Left lung (tissue), 10 donors: Measurements from ENCODE around the gene ATF4. TPM values are rescaled to one million over a fixed set of nuclear protein-coding genes. Genes with fewer than 3 reads are reported as not detected.

Experiments
- ATAC-seq: fragments of 200-7000 bp; cut with Tn5 transposase; one replicate; pipeline ENCODE4 v1.9.1; 2020; ENCODE audit warnings: moderate library complexity
- DNase-seq, 4 donors: peaks; one replicate each; pipeline ENCODE4 v3.0.0-alpha.2; 2013 to 2020
- H3K27ac ChIP-seq, 2 donors: fragments of 200-600 bp; sonication (generic) in 1 of 2; one replicate each; pipeline versions ENCODE4 v1.5.0 to v1.8.0; 2020 to 2021
- H3K27me3 ChIP-seq, 2 donors: fragments of 200-600 bp; sonication (generic) in 1 of 2; one replicate each; pipeline versions ENCODE4 v1.5.0 to v1.8.0; 2020 to 2021
- H3K36me3 ChIP-seq, 2 donors: fragments of 200-600 bp; sonication (generic) in 1 of 2; one replicate each; pipeline versions ENCODE4 v1.5.0 to v1.8.0; 2020 to 2021
- H3K4me1 ChIP-seq, 2 donors: fragments of 200-600 bp; one replicate each; pipeline ENCODE4 v1.8.0; 2021
- H3K4me3 ChIP-seq, 2 donors: fragments of 200-600 bp; sonication (generic) in 1 of 2; one replicate each; pipeline versions ENCODE4 v1.5.0 to v1.8.0; 2020 to 2021; ENCODE audit warnings: mild to moderate bottlenecking in 1 of 2
- H3K9me3 ChIP-seq, 2 donors: fragments of 200-600 bp; sonication (generic) in 1 of 2; one replicate each; pipeline versions ENCODE4 v1.5.0 to v1.8.0; 2020 to 2021
- CTCF ChIP-seq, 2 donors: fragments of 200-600 bp; sonication (generic) in 1 of 2; IDR thresholded peaks; one replicate each; pipeline versions ENCODE4 v1.5.0 to v1.8.0; 2021; ENCODE audit warnings: antibody characterized with exemption in 2 of 2
- intact Hi-C, 2 donors: fragments of 100-400 bp; cut with DNase I; formaldehyde crosslinking; loops; one replicate each; pipeline versions ENCODE4 v1.11.2 to v1.14.2; 2022
- polyA plus RNA-seq, 6 donors: library from polyadenylated mRNA; unstranded; fragments of 120-200 nt; gene quantifications; one replicate each; pipeline ENCODE4 v1.2.1, GENCODE V29; 2013; ENCODE audit not compliant: insufficient read length in 6 of 6
- total RNA-seq, 2 donors: library from RNA; stranded (reverse); fragmentation: NEBNext Ultra II Directional; extraction: Animal tissue kit (Norgen Biotek cat#: 25700); gene quantifications; one replicate each; pipeline ENCODE4 v1.2.1, GENCODE V29; 2021
- donor health status: DM: no; HTN: yes; CAD: no.
- donor health status: DM: no; HTN: no; CAD: no.

Gene ATF4
- total and polyA plus RNA-seq, 8 donors: 204 to 349 (median 309) TPM

GRCh38 chr22:39530692-39531331 lies 10.4 kb downstream of the ATF4 start:
- Histone ChIP-seq H3K27me3 (no peaks in the 10 kb centered on the region), H3K36me3 (peaks cover 0 to 31% of the 10 kb centered on the region in 2 donors), H3K27ac (peak overlapping the region in 1 of 2 donors; percentile 23), H3K4me1 (peaks cover 34 to 75% of the 10 kb centered on the region in 2 donors), H3K9me3 (no peaks in the 10 kb centered on the region), H3K4me3 (peak overlapping the region in 1 of 2 donors; percentile 86)
- DNase-seq (no peak), ATAC-seq (no peak)
- TF ChIP-seq CTCF (IDR thresholded peaks at IDR 0.05): no peak
- intact Hi-C loops: no loop called here

GRCh38 chr22:39532215-39533073 lies 12.1 kb downstream of the ATF4 start, which contains the start of gene RPS19BP1:
Gene RPS19BP1, minus strand, starts transcription at chr22:39532748. Its CDS starts 10 bp downstream, at chr22:39532738.
- peaks cover 34 to 59% of the 10 kb centered on the region in 2 donors for H3K4me1 ChIP-seq
- peak; percentile 98 to 100 (median 100) for DNase-seq
- H3K36me3 ChIP-seq: peaks cover 0 to 31% of the 10 kb centered on the region in 2 donors
- no peaks in the 10 kb centered on the region for H3K27me3 ChIP-seq
- no peaks in the 10 kb centered on the region for H3K9me3 ChIP-seq
- peak within 1 kb of the TSS; percentile 89 to 93 for H3K27ac ChIP-seq
- TF ChIP-seq CTCF (IDR thresholded peaks at IDR 0.05): peak in 1 of 2 donors; percentile 14
- H3K4me3 ChIP-seq: peak within 1 kb of the TSS; percentile 86 to 90
- intact Hi-C loops: no loop called here
- peak; percentile 89 for ATAC-seq

- intact Hi-C loops: no loop called here
- no peak for ATAC-seq
- Histone ChIP-seq H3K27me3 (no peaks in the 10 kb centered on the region), H3K4me1 (peaks cover 18 to 43% of the 10 kb centered on the region in 2 donors), H3K4me3 (no peak overlapping the region), H3K36me3 (peaks cover 0 to 18% of the 10 kb centered on the region in 2 donors), H3K9me3 (no peaks in the 10 kb centered on the region), H3K27ac (no peak overlapping the region)
- no peak for TF ChIP-seq CTCF (IDR thresholded peaks at IDR 0.05)
- DNase-seq: no peak
Observed at GRCh38 chr22:39534092-39534506, 13.7 kb downstream of the ATF4 start.

GRCh38 chr22:39534591-39535356 lies 14.4 kb downstream of the ATF4 start:
- no peak overlapping the region for H3K4me3 ChIP-seq
- DNase-seq (peak; percentile 79 to 95 (median 84)), ATAC-seq (peak; percentile 41)
- no peaks in the 10 kb centered on the region for H3K27me3 ChIP-seq
- peak; percentile 93 for TF ChIP-seq CTCF (IDR thresholded peaks at IDR 0.05)
- H3K27ac ChIP-seq: no peak overlapping the region
- intact Hi-C loops: loop anchor here in 1 of 2 donors (5.0 kb wide), 1 partner anchor 493 kb away; no protein-coding TSS in a partner anchor
- no peaks in the 10 kb centered on the region for H3K9me3 ChIP-seq
- H3K4me1 ChIP-seq: peaks cover 15 to 36% of the 10 kb centered on the region in 2 donors
- peaks cover 0 to 12% of the 10 kb centered on the region in 2 donors for H3K36me3 ChIP-seq
